H4 (cell line): ENCODE data around the gene PRSS33. TPM values are rescaled to one million over a fixed set of nuclear protein-coding genes. Genes with fewer than 3 reads are reported as not detected.

ENCODE experiments used
- DNase-seq: peaks from one replicate; pipeline ENCODE4 v3.0.0-alpha.2; 2015; ENCODE audit warnings: low spot score
- total RNA-seq: library from RNA; depleted of rRNA; stranded (reverse); fragments of >200 nt; shearing (Covaris generic); gene quantifications from 2 replicates; pipeline ENCODE4 v1.2.3, GENCODE V29; 2014

The PRSS33 gene
- total RNA-seq, 1 experiment from 2014 or later: 0.10 TPM

DNA sequence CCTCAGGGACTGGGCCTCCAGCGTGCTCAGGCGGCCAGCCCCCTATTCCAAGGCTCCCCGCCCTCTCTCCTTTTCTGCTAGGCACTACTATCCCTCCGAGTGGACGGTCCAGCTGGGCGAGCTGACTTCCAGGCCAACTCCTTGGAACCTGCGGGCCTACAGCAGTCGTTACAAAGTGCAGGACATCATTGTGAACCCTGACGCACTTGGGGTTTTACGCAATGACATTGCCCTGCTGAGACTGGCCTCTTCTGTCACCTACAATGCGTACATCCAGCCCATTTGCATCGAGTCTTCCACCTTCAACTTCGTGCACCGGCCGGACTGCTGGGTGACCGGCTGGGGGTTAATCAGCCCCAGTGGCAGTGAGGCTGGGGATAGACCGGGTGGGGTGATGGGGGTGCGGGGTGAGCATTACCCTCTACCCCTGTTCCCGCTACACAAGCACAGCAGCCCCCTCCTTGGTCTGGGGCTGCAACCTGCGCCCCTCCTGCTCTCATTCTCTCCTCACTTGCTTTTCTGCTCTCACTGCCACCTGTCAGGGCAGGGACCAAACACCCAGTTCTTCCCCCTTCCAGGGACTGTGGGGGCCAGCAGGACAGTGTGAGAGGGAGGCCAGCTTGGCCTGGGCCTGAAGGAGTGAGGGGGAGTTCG is 12.0 kb upstream of the PRSS33 start:
- no peak for DNase-seq

DNA sequence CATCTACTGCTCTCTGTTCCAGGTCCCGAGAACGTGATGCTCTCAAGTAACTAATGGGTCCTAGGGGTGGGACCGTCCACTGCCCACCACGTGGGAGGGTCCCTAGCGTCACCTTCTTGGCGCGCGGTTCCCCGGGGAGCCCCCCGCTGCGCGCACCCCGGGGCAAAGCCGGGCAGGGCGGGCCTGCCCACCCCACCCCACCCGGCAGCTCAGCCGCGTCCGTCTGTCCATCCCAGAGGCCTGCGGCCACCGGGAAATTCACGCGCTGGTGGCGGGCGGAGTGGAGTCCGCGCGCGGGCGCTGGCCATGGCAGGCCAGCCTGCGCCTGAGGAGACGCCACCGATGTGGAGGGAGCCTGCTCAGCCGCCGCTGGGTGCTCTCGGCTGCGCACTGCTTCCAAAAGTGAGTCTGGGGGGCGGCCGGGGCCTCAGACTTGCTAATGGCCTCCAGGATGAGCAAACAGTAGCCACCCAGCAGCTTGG is 11.4 kb upstream of the PRSS33 start:
- no peak for DNase-seq

GRCh38 chr16:2795395-2796143 is 8.2 kb upstream of the PRSS33 start:
- no peak for DNase-seq

GRCh38 chr16:2792940-2793339 is 5.6 kb upstream of the PRSS33 start:
- no peak for DNase-seq

DNA sequence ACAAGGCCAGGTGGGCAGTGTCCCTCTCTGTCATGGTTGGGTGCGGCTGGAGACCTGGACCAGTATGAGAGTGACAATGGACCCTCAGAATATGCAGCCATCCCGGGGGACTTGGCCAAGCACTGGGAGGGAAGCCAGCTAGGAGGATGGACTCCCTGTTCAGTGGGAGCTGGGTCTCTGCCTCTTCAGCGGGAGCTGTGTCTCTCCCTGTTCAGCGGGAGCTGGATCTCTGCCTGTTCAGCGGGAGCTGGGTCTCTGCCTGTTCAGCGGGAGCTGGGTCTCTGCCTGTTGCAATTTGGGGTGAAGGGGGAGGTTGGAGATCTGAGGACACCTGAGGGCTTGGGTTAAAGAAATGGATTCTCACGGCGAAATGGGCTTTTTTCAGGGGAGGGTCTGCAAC is 3.8 kb upstream of the PRSS33 start:
- no peak for DNase-seq

DNA sequence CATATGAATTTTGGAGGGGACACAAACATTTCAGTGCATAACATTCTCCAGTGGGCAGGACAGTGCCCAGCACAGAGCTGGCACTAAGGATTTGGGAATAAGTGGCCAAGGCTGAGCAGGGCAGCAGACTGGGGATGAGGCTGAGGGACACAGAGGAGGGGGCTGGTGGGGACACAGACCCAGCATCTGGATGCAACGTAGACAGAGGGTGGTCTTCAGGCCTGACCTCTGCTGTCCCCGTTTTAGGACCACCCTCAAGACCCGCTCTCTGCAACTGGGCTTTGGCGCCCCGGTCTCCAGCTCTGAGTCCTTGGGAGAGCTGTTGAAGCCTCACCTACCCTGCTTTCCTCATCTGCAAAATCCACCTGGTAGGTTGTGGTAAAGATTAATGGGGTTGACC is 3.3 kb upstream of the PRSS33 start:
- DNase-seq: no peak

DNA sequence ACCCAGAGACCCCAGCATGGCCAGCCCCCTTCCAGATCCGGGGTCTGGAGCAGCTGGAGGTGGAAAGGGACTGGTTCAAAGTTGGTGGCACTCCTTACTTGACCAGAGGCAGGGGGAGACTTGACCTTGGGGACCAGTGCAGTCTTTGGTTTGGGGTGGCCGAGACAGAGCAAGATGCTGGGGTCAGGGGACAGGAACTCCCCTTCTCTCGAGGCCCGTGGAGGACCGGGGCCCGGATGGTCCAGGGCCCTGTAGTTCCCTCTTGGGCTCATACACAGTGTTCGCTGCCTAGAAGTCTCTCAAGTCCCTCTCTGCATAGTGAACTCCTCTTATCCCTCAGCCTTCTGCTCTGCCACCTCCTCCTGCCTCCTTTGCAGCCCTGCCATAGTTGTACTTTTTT is 601 bp upstream of the PRSS33 start:
- no peak for DNase-seq

GRCh38 chr16:2786826-2787151 is 571 bp downstream of the PRSS33 start:
- DNase-seq: no peak

DNA sequence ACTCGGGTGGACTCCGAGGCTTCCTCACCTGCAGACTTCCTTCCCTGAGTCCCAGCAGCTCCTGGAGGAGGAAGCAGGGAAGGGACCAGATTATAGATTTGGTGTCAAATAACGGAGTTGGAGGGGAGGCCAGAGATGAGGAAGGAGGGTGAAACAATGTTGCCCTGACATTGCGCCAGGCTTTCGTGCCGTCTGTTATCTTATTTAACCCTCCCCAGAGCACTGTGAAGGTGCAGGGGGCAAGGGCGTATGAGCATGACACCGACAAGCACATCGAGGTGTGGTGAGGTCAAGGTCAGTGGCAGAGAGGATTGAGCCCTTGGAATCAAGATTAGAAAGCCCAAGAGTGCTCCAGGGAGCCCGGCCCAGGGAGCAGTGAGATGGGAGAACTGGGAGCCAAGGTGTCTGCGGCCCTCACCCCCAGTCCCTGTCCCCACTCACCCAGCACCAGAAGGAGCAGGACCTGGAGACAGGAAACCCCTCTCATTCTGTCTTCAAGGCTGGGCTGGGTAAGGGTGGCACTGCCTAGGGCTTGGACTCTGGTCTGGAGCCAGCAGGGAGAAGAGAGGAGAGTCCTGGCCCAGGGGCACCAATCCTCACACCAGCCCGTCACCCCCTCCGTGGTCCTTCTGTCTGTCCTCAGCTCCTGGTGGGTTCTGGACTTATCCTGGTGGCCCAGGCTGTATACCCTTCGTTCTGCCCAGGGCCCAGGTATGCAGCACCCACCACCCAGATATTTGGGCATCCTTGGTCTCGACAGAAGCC is 1.1 kb downstream of the PRSS33 start:
- no peak for DNase-seq

- no peak for DNase-seq
Observed at GRCh38 chr16:2785101-2785991, 2.0 kb downstream of the PRSS33 start.

DNA sequence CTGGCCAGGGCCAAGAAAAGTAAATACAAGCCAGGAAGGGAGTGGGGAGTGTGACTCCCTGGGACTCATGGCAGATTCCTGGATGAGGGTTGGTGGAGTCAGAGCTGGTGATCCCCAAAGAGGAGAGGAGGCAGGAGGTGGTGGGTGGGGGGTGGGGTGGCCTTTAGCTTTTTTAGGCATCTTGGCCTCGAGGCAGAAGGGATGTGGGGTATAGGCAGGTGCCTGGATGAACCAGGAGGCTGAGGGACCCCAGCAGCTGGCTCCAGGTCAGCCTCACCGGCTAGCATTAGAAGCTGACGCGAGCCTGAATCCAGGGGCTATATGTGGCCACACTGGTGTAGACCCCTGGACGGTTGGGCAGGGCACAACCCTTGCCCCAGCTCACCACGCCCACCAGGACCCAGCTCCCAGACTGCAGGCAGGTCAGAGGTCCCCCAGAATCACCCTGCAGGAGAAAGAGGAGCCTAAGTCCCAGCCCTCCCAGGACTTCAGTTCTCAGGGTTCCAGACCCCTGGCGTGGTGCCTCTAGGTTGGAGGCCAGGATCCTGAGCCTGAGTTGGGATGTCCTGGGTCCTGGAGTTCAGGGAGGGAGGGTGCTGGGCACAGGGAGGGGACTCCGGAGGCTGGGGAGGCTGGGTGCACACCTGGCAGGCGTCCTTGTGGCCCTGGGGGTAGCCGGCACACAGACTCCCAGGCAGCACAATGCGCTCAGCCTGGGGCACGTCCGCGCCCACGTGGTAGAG is 2.8 kb downstream of the PRSS33 start:
- DNase-seq: no peak

GRCh38 chr16:2783581-2784357 is 3.6 kb downstream of the PRSS33 start:
- no peak for DNase-seq

- no peak for DNase-seq
Observed at GRCh38 chr16:2782583-2783351, 4.6 kb downstream of the PRSS33 start.

DNA sequence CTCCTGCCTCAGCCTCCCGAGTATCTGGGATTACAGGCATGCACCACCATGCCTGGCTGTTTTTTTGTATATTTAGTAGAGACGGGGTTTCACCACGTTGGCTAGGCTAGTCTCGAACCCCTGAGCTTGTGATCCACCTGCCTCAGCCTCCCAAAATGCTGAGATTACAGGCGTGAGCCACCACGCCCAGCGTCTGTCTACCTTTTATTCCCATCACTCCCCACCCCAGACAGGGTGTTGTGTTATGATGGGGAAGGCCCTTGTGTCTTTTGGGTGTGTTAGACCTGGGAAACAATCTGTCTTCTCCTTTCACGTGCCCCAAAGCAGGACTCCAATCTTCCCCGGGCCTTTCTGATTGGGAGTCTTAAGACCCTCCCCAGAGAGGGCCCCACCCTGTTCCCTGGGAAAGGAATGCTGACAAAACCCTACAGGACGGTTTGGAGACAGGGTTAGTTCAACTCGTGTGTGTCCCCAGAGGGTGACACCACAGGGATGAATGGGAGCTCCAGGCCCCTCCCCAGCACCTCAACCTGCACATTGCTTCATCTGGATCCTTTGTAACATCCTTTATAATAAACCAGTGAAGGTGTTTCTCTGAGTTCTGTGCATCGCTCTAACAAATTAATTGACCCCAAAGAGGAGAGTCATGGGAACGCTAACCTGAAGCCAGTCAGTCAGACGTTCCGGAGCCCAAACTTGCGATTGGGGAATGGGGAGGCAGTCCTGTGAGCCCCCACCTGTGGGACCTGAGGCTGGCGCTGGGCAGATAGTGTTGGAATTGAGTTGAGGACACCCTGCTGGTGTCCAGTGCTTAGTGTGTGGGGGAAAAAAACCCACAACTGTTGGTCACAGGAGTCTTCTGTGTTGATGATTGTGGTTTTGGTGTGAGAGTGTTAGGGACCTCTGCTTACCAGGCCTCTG is 7.1 kb downstream of the PRSS33 start:
- DNase-seq: no peak

DNA sequence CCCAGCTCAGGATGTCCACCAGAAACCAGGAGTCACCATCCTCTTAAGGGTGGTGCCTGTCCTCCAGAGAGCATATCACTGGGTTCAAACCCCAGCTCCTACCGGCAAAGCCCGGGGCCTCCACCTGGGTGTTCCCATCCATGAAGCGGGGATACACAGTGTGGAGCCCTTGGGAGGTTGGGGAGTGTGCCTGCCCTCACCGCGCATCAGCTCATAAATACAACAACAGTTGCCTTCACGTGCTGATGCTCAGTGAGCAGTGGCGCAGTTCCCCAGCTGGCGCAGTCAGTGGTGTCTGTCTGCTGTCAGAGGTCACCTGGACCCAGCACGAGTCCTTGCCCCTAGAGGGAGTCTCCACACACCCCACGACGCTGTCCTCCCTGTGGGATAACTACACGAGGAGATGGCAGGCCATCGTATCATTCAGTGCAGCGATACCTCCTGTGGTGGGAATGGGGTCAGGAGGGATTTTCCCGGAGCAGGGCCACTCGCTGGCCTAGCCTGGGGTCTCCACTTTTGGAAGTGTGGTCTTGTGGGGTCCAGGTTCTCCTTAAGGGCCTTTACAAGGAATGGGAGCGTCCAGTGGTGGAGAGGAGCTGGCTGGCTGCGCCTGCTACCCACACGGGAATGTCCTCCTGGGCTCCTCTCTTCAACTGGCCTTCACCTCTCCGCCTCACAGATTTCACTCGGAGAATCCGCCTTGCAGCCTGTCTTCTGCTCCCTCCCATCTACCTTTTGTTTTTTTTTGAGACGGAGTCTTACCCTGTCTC is 8.0 kb downstream of the PRSS33 start:
- no peak for DNase-seq

GRCh38 chr16:2778630-2778958 is 8.8 kb downstream of the PRSS33 start:
- DNase-seq: no peak

DNA sequence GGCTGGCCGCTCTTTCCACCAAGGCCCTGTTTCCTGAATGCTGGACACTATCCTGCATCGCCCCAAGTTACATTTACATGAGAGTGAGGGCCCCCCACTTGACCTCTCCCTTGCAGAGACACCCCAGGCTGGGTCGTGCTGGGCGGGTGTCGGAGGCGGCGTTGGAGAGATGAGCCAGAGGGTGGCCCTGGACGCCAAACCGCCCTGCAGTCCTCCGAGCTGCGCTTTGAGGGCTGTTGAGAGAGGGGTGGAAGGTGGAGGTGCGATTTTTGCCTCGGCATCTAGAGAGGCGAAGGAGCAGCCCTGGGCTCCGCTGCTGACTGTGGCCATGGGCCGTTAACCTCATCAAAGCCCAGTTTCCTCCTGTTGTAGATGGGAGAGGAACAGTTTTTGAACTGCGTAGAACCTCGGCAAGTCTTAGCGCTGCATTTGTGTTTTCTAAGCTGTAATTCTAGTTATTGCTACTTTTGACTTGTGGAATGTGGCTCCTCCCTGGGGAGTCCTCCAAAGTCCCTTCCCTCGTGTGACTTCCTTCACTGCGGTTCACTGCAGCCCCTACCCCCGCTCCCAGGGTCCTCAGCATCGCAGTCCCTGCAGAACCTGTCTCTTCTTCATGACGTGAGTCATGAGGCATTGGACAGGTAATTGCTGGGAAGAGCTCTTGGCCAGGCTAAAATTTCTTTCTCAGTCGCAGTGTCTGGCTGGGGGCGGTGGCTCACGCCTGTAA is 9.3 kb downstream of the PRSS33 start:
- DNase-seq: no peak
